WTC11 (cell line): Measurements from ENCODE around the gene SLF1. TPM values are rescaled to one million over a fixed set of nuclear protein-coding genes. Genes with fewer than 3 reads are reported as not detected.

ENCODE experiments used
- ATAC-seq: fragments of 200-7000 bp; cut with Tn5 transposase; 2 replicates; pipeline ENCODE4 v1.10.0; 2021; ENCODE audit warnings: mild to moderate bottlenecking, moderate library complexity
- Bru-seq: library from RNA; stranded (reverse); fragments of 400-500 nt; gene quantifications from one replicate; lab custom pipeline; 2021; lab: Mats Ljungman, UMichigan
- CTCF ChIA-PET: fragments of 300-600 bp; sonication (Branson Sonifier 250); formaldehyde crosslinking; loops from one replicate; lab custom pipeline; 2021; ENCODE audit warnings: antibody characterized with exemption; lab: Charles Lee
- POLR2A ChIA-PET: fragments of 350-600 bp; sonication (Branson Sonifier 250); formaldehyde crosslinking; loops from one replicate; lab custom pipeline; 2021; ENCODE audit warnings: antibody characterized with exemption; lab: Charles Lee
- DNase-seq: peaks from one replicate; pipeline ENCODE4 v3.0.0; 2021; ENCODE audit warnings: low spot score
- H3K27ac Mint-ChIP-seq: 2 replicates; pipeline ENCODE4 v1.8.0; 2021; ENCODE audit warnings: mixed read lengths
- H3K27me3 Mint-ChIP-seq: 2 replicates; pipeline ENCODE4 v1.8.0; 2021; ENCODE audit warnings: low read depth, mild to moderate bottlenecking, moderate library complexity, mixed read lengths
- H3K36me3 Mint-ChIP-seq: 2 replicates; pipeline ENCODE4 v1.8.0; 2021; ENCODE audit warnings: mixed read lengths
- H3K4me1 Mint-ChIP-seq: 2 replicates; pipeline ENCODE4 v1.8.0; 2022; ENCODE audit warnings: mixed read lengths
- H3K4me3 Mint-ChIP-seq: 2 replicates; pipeline ENCODE4 v1.8.0; 2021; ENCODE audit warnings: mild to moderate bottlenecking, moderate library complexity, mixed read lengths
- H3K9me3 Mint-ChIP-seq: 2 replicates; pipeline ENCODE4 v1.8.0; 2021; ENCODE audit warnings: mixed read lengths
- ARID4B ChIP-seq: sonication (generic); formaldehyde crosslinking; IDR thresholded peaks from 2 replicates; pipeline ENCODE4 v1.8.0; 2023; ENCODE audit warnings: missing genetic modification reagents, mild to moderate bottlenecking, borderline replicate concordance
- ATF1 ChIP-seq: sonication (generic); formaldehyde crosslinking; IDR thresholded peaks from 2 replicates; pipeline ENCODE4 v1.8.1; 2023; ENCODE audit warnings: mild to moderate bottlenecking, moderate library complexity, missing genetic modification reagents
- CREM ChIP-seq: sonication (generic); formaldehyde crosslinking; IDR thresholded peaks from 2 replicates; pipeline ENCODE4 v1.8.1; 2022; ENCODE audit warnings: mild to moderate bottlenecking, missing genetic modification reagents, moderate library complexity
- CTCF ChIP-seq: fragments of 200-600 bp; IDR thresholded peaks from 2 replicates; pipeline ENCODE4 v1.8.0; 2022; ENCODE audit warnings: antibody characterized with exemption
- E2F5 ChIP-seq: sonication (generic); formaldehyde crosslinking; IDR thresholded peaks from 2 replicates; pipeline ENCODE4 v1.8.1; 2022; ENCODE audit warnings: mild to moderate bottlenecking, moderate library complexity, missing genetic modification reagents
- ELF4 ChIP-seq: sonication (generic); formaldehyde crosslinking; IDR thresholded peaks from 2 replicates; pipeline ENCODE4 v1.8.1; 2022; ENCODE audit warnings: low read depth, mild to moderate bottlenecking, moderate library complexity, missing genetic modification reagents
- ETV6 ChIP-seq: sonication (generic); formaldehyde crosslinking; IDR thresholded peaks from 2 replicates; pipeline ENCODE4 v1.8.1; 2022; ENCODE audit warnings: mild to moderate bottlenecking, missing genetic modification reagents
- FOXP1 ChIP-seq: sonication (generic); formaldehyde crosslinking; IDR thresholded peaks from 2 replicates; pipeline ENCODE4 v1.8.0; 2022; ENCODE audit warnings: missing genetic modification reagents, mild to moderate bottlenecking, moderate library complexity, borderline replicate concordance
- GABPB1 ChIP-seq: sonication (generic); formaldehyde crosslinking; IDR thresholded peaks from 2 replicates; pipeline ENCODE4 v1.8.1; 2023; ENCODE audit warnings: mild to moderate bottlenecking, missing genetic modification reagents
- HMGXB4 ChIP-seq: sonication (generic); formaldehyde crosslinking; IDR thresholded peaks from 2 replicates; pipeline ENCODE4 v1.8.1; 2023; ENCODE audit warnings: mild to moderate bottlenecking, moderate library complexity, missing genetic modification reagents
- KAT7 ChIP-seq: sonication (generic); formaldehyde crosslinking; IDR thresholded peaks from 2 replicates; pipeline ENCODE4 v1.8.1; 2023; ENCODE audit warnings: missing genetic modification reagents, mild to moderate bottlenecking, borderline replicate concordance
- MXD4 ChIP-seq: fragments of 250-450 bp; sonication (Bioruptor Pico); IDR thresholded peaks from 2 replicates; pipeline ENCODE4 v1.8.0; 2021; ENCODE audit warnings: mild to moderate bottlenecking, moderate library complexity, borderline replicate concordance
- NFE2L1 ChIP-seq: sonication (generic); formaldehyde crosslinking; IDR thresholded peaks from 2 replicates; pipeline ENCODE4 v1.8.1; 2023; ENCODE audit warnings: missing genetic modification reagents
- NFYB ChIP-seq: sonication (generic); formaldehyde crosslinking; conservative IDR thresholded peaks from 2 replicates; pipeline ENCODE4 v1.8.0; 2022; ENCODE audit warnings: low read depth, missing genetic modification reagents
- NR1H2 ChIP-seq: sonication (generic); formaldehyde crosslinking; IDR thresholded peaks from 2 replicates; pipeline ENCODE4 v1.9.0; 2021; ENCODE audit warnings: mild to moderate bottlenecking, moderate library complexity, missing genetic modification reagents
- PRRX2 ChIP-seq: fragments of 250-450 bp; sonication (Bioruptor Pico); IDR thresholded peaks from 2 replicates; pipeline ENCODE4 v1.8.0; 2021; ENCODE audit warnings: mild to moderate bottlenecking
- RELA ChIP-seq: sonication (generic); formaldehyde crosslinking; IDR thresholded peaks from 2 replicates; pipeline ENCODE4 v1.8.1; 2022; ENCODE audit warnings: missing genetic modification reagents, mild to moderate bottlenecking, borderline replicate concordance
- SP1 ChIP-seq: sonication (generic); formaldehyde crosslinking; conservative IDR thresholded peaks from 2 replicates; pipeline ENCODE4 v1.8.1; 2022; ENCODE audit warnings: missing genetic modification reagents
- TCF7 ChIP-seq: sonication (generic); formaldehyde crosslinking; IDR thresholded peaks from 2 replicates; pipeline ENCODE4 v1.8.0; 2022; ENCODE audit warnings: mild to moderate bottlenecking, low read depth, missing genetic modification reagents, moderate library complexity
- TEAD4 ChIP-seq: sonication (generic); formaldehyde crosslinking; IDR thresholded peaks from 2 replicates; pipeline ENCODE4 v1.8.0; 2022; ENCODE audit warnings: mild to moderate bottlenecking, missing genetic modification reagents
- TP53 ChIP-seq: sonication (generic); formaldehyde crosslinking; IDR thresholded peaks from 2 replicates; pipeline ENCODE4 v1.8.1; 2023; ENCODE audit warnings: mild to moderate bottlenecking, missing genetic modification reagents
- ZNF219 ChIP-seq: sonication (generic); formaldehyde crosslinking; IDR thresholded peaks from 2 replicates; pipeline ENCODE4 v1.8.0; 2023; ENCODE audit warnings: missing genetic modification reagents, mild to moderate bottlenecking, borderline replicate concordance
- ZNF232 ChIP-seq: sonication (generic); formaldehyde crosslinking; IDR thresholded peaks from 2 replicates; pipeline ENCODE4 v1.8.0; 2022; ENCODE audit warnings: mild to moderate bottlenecking, missing genetic modification reagents
- ZNF416 ChIP-seq: fragments of 250-450 bp; sonication (Bioruptor Pico); IDR thresholded peaks from 2 replicates; pipeline ENCODE4 v1.9.0; 2021; ENCODE audit warnings: mild to moderate bottlenecking, inconsistent platforms
- ZNF671 ChIP-seq: fragments of 250-450 bp; sonication (Bioruptor Pico); IDR thresholded peaks from 2 replicates; pipeline ENCODE4 v1.8.0; 2021; ENCODE audit warnings: mild to moderate bottlenecking
- long read RNA-seq, 3 experiments: library from RNA in 1 of 3; library from capped mRNA in 1 of 3; library from polyadenylated mRNA in 1 of 3; unstranded in 2 of 3; stranded (forward) in 1 of 3; transcript quantifications; one replicate each; pipeline ENCODE4 v2.0.0, GENCODE V29; 2021
- total RNA-seq: library from RNA; stranded (reverse); gene quantifications from 3 replicates; pipeline ENCODE4 v1.2.3, GENCODE V29; 2021

Gene SLF1
- total RNA-seq (15.6 to 15.7 TPM (median 15.7 TPM) in 3 replicates), Bru-seq, nascent RNA (percentile 85 among the genes with signal in this experiment)
- long read RNA-seq, experiment 1, full-length matches to known transcripts = 81 of 133 reads
- long read RNA-seq, experiment 1, partial matches to known transcripts = 17 of 133 reads
- long read RNA-seq, experiment 1, other reads (novel, unspliced or antisense) = 35 of 133 reads
- long read RNA-seq, experiment 2, full-length matches to known transcripts = 10 of 25 reads
- long read RNA-seq, experiment 2, partial matches to known transcripts = 8 of 25 reads
- long read RNA-seq, experiment 2, other reads (novel, unspliced or antisense) = 7 of 25 reads
- long read RNA-seq, experiment 3, full-length matches to known transcripts = 6 of 23 reads
- long read RNA-seq, experiment 3, partial matches to known transcripts = 16 of 23 reads
- long read RNA-seq, experiment 3, other reads (novel, unspliced or antisense) = 1 of 23 reads

- no peaks in the 10 kb centered on the region for H3K36me3 Mint-ChIP-seq
- no peaks in the 10 kb centered on the region for H3K27me3 Mint-ChIP-seq
- POLR2A ChIA-PET = interaction anchor here (0.7 kb wide), 1 partner anchor 11 kb away, joined by 3 read pairs; no protein-coding TSS in a partner anchor
- DNase-seq (peak; percentile 91), ATAC-seq (peak; percentile 95)
- CTCF ChIA-PET = interaction anchor here (0.8 to 1.5 kb wide), 4 partner anchors 11 to 193 kb away, joined by 3 to 4 read pairs (median 4); no protein-coding TSS in a partner anchor
- peaks cover 39% of the 10 kb centered on the region for H3K4me1 Mint-ChIP-seq
- no peaks in the 10 kb centered on the region for H3K9me3 Mint-ChIP-seq
- H3K4me3 Mint-ChIP-seq = peak within 1 kb of the TSS; percentile 93
- peak within 1 kb of the TSS; percentile 97 for H3K27ac Mint-ChIP-seq
- peak; percentile 59; the same call in 1 of the 2 replicates for TF ChIP-seq CREM (CRISPR knock-in tag)
- peak; percentile 50; the same call in 1 of the 2 replicates for TF ChIP-seq ZNF232 (CRISPR knock-in tag)
- TF ChIP-seq ELF4 (CRISPR knock-in tag) = no peak
- no peak for TF ChIP-seq CTCF
- TF ChIP-seq ETV6 (CRISPR knock-in tag) = peak; percentile 81
- TF ChIP-seq NR1H2 (CRISPR knock-in tag) = no peak
- TF ChIP-seq RELA (CRISPR knock-in tag) = peak; percentile 52; the same call in 1 of the 2 replicates
- peak; percentile 19; the same call in 1 of the 2 replicates for TF ChIP-seq FOXP1 (CRISPR knock-in tag)
- peak; percentile 80; the same call in 1 of the 2 replicates for TF ChIP-seq KAT7
- TF ChIP-seq NFYB (CRISPR knock-in tag) = no peak
- no peak for TF ChIP-seq TEAD4 (CRISPR knock-in tag)
- TF ChIP-seq HMGXB4 (CRISPR knock-in tag) = peak; percentile 63; the same call in 1 of the 2 replicates
- 0 out of 2 replicates have a peak, but pooled peaks have one; percentile 21 for TF ChIP-seq TP53 (CRISPR knock-in tag)
- TF ChIP-seq ARID4B (CRISPR knock-in tag) = peak; percentile 85; the same call in 1 of the 2 replicates
- TF ChIP-seq MXD4 (CRISPR knock-in tag) = no peak
- no peak for TF ChIP-seq ZNF219 (CRISPR knock-in tag)
- TF ChIP-seq ZNF416 (CRISPR knock-in tag) = no peak
- peak; percentile 78 for TF ChIP-seq GABPB1 (CRISPR knock-in tag)
- TF ChIP-seq SP1 = peak; percentile 48; the same call in 1 of the 2 replicates
- no peak; the same call in 1 of the 2 replicates for TF ChIP-seq NFE2L1 (CRISPR knock-in tag)
- peak; percentile 100 for TF ChIP-seq E2F5 (CRISPR knock-in tag)
- TF ChIP-seq ATF1 (CRISPR knock-in tag) = no peak
- TF ChIP-seq PRRX2 (CRISPR knock-in tag) = no peak
- TF ChIP-seq ZNF671 (CRISPR knock-in tag) = no peak
- no peak for TF ChIP-seq TCF7 (CRISPR knock-in tag)
Measured at GRCh38 chr5:94618493-94619328, at the start of gene SLF1, which contains the start of gene KIAA0825. Gene SLF1, plus strand, starts transcription at chr5:94618669. Its CDS starts 10,142 bp downstream, at chr5:94628811. Gene KIAA0825, minus strand, starts transcription at chr5:94618604. Its CDS starts 81,478 bp downstream, at chr5:94537126.
